GM21381 (cell line): Measurements from ENCODE around the gene ADGRE1.

Experiments
- ATAC-seq: cut with Tn5 transposase; IDR thresholded peaks from one replicate; pipeline ENCODE4 v1.9.1; 2021; ENCODE audit warnings: mild to moderate bottlenecking, moderate library complexity; ENCODE audit not compliant: unreplicated experiment

ADGRE1 gene

DNA sequence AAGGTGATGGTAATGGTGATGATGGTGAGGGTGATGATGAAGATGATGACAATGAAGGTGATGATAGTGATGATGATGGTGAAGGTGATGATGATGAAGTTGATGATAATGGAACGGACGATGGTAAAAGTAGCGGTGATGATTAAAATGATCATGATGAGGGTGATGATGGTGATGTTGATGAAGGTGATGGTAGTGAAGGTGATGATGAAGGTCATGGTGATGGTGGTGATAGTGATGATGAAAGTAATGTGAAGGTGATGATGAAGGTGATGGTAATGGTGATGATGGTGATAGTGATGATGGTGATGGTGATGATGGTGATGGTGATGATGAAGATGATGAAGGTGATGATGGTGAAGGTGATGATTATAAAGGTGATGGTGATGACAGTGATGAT, 67.7 kb downstream of the ADGRE1 start:
- no peak for ATAC-seq

DNA sequence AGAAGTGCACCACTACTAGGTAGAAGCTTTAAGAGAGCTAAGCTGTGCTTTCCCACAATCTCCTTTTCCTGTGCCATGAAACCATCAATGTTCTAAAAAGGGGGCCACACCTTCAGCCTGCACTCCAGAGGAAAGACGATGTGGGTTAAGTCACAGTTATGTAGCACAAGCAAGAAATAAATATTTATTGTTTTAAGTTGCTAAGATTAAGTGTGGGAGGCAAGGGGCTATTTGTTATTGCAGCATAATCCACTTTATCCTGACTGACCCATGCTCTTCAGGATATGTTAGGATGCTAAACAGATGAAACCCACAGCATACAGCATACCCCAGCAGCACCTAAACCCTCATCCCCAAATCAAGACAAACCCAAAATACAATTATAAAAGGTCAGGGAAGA, 69.2 kb downstream of the ADGRE1 start:
- ATAC-seq: no peak

DNA sequence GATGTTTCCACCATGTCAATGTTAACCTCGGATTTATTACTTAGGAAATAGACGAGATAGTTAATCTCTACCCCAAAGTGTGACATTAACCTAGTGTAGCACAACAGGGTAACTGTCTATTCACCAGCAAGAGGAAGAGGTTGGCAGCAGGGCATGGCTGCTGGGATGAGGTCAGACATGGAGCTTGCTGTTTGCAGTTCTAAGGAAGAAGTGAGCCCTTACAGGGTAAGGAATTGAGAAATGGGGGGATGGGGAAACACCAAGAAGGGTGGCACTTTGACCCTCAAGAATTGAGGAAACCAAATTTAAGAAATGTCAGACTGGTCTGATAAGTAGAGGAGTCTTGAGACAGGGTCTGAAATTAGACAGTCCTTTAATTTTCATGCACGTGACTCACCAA, 71.4 kb downstream of the ADGRE1 start:
- no peak for ATAC-seq

DNA sequence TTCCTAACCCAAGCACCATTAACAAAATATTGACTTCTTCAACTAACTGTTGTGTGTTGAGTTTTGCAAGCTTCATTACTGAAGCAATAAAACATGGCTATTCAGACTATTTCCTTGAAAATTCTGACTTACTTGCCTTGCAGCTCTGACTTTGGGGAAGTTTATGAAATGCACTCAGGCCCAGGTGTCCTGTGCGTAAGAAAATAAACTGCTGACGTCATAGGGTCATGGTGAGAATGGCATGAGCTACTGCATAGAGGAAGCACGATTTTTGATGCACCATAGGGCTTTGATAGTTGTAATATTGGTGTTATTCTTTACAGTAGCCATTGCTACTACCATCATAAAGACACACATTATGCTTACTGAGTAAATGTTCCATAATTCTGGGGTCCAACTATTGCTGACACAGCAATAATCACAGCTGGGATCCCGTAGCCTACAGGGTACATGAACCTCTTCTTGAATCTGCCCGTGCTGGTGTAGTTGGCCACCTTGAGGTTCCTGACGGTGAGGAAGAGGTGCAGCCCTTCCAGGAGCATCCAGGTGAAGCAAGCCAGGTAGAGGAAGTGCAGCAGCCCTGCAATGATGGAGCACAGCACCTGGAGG, 76.0 kb downstream of the ADGRE1 start:
- ATAC-seq: no peak

DNA sequence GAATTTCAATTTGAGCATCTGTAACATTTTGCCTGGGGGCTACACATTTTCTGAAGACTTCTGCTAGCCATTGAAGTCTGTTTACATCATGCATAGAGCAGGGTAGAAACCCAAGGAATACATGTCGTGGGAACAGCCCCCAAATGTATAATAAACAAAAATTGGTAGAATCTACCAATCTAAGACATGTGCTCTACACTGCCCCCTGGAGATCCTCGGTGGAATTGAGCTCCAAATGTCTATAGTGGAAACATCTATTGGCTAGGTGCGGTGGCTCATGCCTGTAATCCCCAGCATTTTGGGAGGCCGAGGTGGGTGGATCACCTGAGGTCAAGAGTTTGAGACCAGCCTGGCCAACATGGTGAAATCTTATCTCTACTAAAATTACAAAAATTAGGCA, 76.6 kb downstream of the ADGRE1 start:
- no peak for ATAC-seq

DNA sequence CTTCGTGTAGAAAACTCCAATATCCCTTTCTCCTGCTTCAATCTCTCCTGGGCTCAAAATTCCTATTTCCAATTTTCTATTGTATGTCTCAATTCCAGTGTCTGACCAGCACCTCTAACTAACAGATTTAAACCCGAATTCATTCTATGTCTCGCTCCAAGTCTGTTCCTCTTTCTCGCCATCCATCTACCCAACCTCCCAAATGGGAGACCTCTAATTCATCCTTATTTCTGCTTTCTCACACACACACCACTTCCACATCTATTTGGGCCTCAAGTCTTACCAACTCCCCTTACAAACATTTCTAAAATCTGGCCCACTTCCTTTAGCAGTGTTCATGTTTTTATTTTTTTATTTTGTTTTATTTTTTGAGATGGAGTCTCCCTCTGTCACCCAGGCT, 80.6 kb downstream of the ADGRE1 start:
- ATAC-seq: no peak

DNA sequence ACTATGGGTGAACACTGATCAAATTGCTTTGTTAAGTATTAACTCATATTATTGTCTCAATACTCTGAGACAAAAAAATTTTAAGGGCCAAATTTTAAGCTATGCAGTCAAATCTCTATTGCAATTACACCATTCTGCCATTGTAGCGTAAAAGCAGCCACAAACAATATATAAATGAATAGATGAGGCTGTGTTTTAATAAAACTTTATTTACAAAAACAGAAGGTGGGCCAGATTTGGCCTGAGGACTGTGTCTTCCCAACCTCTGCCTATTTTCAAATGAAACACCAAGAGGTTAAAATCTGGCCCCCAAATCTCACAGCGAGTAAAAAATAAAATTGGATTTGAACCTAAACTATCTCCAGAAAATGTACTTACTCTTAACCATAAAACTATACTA, 82.1 kb downstream of the ADGRE1 start:
- no peak for ATAC-seq

DNA sequence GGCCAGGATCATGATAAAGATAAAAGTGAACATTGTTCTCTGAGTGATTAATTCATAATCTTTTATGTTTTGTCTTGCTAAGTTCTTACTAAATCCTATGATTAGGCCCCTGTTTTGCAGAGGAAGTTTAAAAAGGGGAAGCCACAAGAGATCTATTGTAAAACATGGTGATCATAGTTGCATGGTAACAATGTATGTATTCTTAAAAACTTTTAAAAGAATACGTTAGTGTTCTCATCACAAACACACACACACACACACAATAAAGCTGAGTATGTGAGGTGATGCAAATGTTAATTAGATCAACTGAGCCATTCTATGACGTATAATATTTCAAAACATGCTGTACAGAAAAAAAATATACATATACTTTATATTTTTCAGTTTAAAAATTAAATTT, 82.6 kb downstream of the ADGRE1 start:
- ATAC-seq: no peak

DNA sequence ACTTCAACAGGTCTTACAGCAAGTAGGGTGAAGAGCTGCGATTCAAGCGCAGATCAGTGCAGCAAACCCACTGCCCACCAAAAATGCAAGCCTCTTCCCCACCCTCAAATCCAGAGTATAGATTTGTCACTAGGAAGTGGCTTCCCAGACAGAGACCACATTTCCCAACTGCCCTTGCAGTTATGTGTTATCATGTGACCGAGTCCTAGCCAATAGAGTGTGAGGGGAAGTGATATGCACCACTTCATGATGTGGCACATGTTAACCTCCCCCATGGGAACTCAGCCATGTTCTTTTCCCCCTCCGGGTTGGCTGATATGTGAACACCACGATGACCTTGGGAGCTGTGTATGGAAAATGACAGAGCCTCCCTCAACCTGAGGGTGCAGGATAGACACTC, 83.1 kb downstream of the ADGRE1 start:
- ATAC-seq: no peak

DNA sequence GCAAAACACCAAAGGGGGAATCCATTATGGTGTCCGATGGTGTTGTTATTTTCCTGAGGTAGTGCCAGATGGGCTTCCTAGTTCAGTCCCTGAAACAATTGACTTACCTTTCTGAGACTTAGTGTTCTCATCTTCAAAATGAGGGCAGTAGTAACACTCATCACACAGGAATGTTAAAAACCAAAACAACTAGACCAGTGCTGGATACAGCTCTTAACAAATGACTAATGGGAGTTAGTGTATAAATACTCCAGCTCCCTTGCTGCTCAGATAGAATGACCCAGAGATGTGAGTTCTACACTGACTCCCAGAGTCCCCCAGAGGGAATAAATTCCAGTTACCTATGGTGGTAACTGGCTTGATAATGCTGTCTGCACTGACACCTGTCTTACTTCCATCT, 84.0 kb downstream of the ADGRE1 start:
- ATAC-seq: no peak

DNA sequence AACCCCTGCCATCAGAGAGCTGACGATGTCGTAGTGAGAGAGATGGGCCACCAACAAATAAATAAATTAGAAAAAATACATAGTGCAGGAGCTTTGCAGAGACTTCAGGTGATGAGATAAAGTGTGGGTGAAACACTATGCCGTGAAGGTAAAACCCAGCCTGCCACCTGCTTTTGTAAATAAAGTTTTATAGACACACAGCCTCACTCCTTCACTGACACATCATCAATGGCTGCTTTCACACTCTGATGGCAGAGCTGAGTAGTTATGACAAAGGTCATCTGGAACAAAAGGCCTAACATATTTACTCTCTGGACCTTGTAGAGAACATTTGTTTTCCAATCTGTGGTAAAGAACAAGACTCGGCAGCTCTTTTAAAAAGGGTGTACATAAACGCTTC, 88.8 kb downstream of the ADGRE1 start:
- no peak for ATAC-seq

DNA sequence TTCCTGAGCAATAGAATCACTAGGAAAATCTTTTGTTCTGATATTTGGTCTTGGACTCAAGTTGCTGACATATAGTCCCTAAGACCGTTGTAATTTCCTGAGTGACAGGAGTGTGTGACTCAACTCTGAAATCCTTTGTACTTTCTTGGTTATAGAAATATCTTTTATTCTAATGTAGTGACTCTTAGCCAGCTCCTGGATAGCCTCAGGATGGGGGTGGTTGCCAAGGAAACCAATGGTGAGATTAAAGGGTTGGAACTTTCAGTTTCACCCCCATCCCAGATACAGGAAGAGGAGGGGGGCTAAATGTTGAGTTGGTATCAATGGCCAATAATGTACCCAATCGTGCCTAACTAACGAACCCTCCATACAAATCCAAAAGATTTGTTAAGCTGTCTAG, 92.0 kb downstream of the ADGRE1 start:
- no peak for ATAC-seq

DNA sequence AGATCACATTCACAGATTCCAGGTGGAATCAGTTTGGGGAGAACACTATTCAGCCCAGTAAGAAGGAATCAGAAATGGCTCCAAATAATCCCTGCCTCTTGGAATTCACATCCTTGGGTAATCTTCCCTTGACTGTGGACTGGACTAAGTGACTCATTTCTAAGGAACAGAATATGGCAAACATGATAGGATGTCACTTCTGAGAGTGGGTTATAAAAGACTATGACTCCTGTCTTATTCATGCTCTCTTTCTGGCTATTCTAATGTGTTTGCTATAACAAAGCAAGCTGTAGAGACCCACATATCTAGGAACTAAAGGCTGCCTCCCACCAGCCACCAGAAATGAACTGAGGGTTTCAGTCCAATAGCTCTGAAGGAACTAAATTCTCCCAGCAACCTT, 96.1 kb downstream of the ADGRE1 start:
- ATAC-seq: no peak

DNA sequence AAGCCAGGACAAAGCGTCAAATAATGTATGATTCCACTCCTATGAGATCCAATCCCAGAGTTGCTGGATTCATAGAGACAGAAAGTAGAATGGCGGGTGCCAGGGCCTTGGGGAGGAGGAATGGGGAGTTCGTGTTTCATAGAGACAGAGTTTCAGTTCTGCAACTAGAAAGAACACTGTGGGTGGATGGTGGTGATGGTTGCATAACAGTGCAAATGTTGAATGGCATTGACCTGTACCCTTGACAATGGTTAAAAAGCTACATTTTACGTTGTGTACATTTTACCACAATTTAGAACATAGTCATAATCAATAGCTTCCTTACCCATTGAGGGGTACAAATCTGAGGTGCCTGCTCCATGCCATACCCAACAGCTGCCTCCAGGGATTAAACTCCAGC, 100.5 kb downstream of the ADGRE1 start:
- ATAC-seq: no peak

DNA sequence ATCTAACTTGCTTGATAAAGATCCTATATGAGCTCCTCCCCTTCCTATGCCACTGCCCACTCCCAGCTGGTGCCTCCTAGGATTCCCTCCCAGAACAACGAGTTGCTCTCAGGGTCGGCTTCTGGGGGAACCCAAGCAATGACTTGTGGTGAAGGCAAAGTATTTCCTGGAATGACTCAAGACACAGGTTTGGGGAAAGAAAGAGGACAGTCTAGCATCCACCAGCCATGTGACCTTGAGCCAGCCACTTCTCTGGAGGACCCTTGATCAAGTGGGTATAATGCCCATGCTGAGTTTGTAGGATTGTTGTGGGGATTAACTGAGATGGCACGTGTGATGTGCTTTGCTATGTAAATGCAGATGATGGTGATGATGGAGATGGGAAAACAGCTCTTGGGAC, 100.9 kb downstream of the ADGRE1 start:
- ATAC-seq: no peak
